Stimulated activated CD4-positive, alpha-beta T cell treated with anti-CD3 and anti-CD28 coated beads, Interleukin-1b, Interleukin-23, amount 100 ng/mL, for 48 hours (primary cell): ENCODE results near the gene ATXN2L.
"Not testable (repeated sequence)": the region's sequence is repeated elsewhere in the genome, so short reads cannot be mapped to it uniquely, and the experiment has no call there.

Experiments used
- DNase-seq: peaks from one replicate; pipeline ENCODE4 v3.0.0-alpha.2; 2020

The ATXN2L gene

GRCh38 chr16:28837672-28838557 is 15.1 kb downstream of the ATXN2L start:
- DNase-seq, result no peak

DNA sequence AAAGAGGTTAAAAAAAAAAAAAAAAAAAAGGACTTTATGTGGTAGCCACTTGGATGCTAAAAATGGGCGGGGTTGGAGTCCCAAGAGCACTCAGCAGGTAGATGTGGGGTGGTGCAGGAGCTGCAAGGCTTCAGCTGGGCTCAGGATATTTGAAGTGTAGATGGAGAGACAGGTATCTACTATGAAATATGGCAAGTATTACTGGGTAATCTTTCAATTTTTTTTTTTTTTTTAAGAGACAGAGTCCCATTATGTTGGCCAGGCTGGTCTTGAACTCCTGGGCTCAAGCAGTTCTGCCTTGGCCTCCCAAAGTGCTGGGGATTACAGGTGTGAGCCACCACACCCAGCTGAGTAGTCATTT is 15.7 kb downstream of the ATXN2L start:
- no peak for DNase-seq

GRCh38 chr16:28839004-28839639 is 16.3 kb downstream of the ATXN2L start:
- DNase-seq, result no peak

- no peak for DNase-seq
Measured at GRCh38 chr16:28839899-28840298, 17.1 kb downstream of the ATXN2L start.

DNA sequence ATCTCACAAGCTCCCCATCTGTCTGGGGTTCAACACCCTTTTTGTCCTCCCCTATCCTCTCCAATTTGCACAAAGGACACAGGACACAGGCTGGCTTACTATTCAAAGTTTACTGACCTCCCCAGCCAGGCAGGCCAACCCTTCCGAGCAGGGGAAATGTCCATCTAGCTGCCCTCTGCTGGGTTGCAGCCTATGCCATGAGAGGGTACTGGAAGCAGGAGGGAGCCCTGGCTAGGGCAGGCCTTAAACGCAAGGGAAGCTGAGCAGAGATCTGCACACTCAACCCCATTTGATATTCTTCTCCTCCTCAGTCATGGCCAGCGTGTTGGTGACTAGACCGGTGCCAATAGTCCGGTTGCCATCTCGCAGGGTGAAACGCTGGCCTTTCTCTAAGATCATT is 19.9 kb downstream of the ATXN2L start:
- DNase-seq, result no peak

DNA sequence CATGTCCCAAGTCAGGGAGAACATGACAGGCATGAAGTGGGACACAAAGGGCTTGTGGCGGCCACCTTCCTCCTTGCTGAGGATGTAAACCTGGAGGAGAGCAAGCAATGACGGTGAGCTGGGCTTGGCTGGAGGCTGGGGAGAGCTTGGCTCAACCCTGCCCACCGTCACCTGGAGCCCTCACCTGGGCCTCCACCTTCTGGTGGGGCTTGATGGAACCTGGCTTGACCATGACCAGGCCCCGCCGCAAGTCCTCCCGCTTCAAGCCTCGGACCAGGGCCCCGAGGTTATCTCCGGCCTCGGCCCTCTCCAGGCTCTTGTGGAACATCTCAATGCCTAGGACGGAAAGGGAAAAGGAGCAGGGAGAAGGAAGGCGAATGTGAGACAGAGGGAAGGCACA is 21.0 kb downstream of the ATXN2L start:
- no peak for DNase-seq

DNA sequence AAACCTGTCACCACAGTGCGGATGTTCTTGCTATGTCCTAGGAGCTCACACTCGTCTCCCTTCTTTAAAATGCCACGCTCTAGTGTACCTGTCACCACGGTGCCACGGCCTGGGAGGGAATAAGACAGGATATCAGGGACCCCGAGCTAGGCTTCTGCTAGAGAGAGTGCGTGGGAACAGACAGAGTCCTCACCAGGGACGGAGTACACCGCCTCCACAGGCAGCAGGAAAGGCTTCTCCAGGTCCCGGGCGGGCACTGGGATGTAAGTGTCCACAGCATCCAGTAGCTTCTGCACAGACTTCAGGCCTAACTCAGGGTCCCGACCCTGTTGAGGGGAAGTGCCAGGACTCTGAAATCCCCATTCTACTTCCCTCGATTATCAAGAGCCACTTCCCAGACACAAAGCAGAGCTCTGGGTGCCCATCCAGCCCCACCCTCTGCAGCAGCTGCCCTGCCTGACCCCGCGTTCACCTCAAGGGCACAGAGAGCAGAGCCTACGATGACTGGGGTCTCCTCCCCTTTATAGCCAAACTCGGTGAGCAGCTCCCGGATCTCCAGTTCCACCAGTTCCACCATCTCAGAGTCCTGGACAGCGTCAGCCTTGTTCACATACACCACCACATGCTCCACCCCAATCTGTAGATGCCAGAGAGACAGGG is 21.6 kb downstream of the ATXN2L start:
- no peak for DNase-seq

- peak; percentile 39 for DNase-seq
Measured at GRCh38 chr16:28845293-28845692, 22.5 kb downstream of the ATXN2L start.

DNA sequence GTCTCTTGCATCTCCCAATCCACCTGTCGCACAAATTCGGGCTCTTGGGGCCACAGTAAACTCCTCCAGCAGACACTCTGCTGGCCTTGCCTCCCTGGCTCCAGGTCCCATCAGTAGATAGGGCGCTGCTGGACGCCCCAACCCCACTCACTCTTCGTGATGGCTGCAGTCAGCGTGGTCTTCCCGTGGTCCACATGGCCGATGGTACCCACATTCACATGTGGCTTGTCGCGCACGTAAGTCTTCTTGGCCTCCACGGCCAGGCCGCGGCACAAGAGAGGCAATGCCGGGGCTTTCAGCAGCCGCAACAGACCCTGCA is 22.9 kb downstream of the ATXN2L start:
- DNase-seq, result no peak

GRCh38 chr16:28846080-28846932 is 23.5 kb downstream of the ATXN2L start, which contains the start of gene TUFM:
TUFM (minus strand) TSS chr16:28846348; CDS start chr16:28846269, 79 bp downstream.
- DNase-seq, result peak; percentile 99

DNA sequence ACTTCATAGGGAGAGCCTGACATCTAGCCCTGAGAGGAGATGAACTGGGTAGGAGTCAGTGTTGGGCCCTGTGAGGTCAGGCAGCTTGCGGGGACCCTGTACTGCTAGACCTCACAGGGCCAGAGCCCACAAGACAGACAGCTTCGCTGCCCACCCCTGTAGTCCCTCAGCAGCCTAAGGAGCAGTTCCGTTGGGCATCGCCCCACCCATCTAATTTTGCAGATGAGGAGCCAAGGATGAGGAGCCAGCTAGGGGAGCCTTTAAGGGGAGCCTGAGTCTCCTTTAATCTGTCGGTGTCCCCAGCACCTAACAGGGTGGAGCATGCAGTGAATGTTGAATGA is 24.1 kb downstream of the ATXN2L start:
- DNase-seq, result no peak

DNA sequence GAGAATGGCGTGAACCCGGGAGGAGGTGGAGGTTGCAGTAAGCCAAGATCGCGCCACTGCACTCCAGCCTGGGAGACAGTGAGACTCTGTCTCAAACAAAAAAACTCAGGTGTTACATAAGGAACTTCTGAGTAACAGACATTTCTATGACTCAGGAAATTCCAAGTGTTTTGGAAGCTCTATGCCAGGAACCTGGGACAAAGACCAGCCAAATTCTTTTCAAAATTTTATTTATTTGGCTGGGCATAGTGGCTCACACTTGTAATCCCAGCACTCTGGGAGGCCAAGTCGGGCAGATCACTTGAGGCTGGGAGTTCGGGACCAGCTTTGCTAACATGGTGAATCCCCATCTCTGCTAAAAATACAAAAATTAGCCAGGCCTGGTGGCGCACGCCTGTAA is 35.6 kb downstream of the ATXN2L start:
- no peak for DNase-seq

- DNase-seq, result no peak
Measured at GRCh38 chr16:28859326-28859725, 36.5 kb downstream of the ATXN2L start.

GRCh38 chr16:28863929-28864793 is 41.4 kb downstream of the ATXN2L start:
- DNase-seq, result no peak

- no peak for DNase-seq
Measured at GRCh38 chr16:28865001-28865688, 42.3 kb downstream of the ATXN2L start.

DNA sequence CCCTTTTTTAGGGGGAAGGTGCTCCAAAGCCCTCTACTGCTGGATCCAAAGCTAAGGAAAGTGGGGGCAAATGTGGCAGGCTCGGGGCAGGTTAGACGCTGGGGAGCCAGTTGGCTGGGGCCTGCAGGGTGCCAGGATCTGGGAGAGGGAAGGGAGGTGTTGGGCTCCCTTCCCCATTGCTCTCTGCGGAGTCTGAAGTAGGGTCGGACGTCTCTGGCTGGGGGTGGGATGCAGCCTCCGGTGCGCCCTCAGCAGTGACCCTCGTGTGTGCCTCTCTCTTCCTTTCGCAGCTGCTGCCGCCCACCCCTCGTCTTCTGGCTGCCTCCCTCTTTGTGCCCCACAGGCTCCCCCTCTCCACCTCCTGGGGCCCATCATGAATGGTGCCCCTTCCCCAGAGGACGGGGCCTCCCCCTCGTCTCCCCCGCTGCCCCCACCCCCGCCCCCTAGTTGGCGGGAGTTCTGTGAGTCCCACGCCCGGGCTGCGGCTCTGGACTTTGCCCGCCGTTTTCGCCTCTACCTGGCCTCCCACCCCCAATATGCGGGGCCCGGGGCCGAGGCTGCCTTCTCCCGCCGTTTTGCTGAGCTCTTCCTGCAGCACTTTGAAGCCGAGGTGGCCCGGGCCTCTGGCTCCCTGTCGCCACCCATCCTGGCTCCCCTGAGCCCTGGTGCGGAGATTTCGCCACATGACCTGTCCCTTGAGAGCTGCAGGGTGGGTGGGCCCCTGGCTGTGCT is 43.1 kb downstream of the ATXN2L start:
- DNase-seq, result no peak

DNA sequence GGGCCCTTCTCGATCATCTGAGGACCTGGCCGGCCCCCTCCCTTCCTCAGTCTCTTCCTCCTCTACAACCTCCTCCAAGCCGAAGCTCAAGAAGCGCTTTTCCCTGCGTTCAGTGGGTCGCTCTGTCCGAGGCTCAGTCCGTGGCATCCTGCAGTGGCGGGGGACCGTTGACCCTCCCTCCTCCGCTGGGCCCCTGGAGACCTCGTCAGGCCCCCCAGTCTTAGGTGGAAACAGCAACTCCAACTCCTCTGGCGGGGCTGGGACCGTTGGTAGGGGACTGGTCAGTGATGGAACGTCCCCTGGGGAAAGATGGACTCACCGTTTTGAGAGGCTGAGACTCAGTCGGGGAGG is 43.6 kb downstream of the ATXN2L start:
- no peak for DNase-seq

DNA sequence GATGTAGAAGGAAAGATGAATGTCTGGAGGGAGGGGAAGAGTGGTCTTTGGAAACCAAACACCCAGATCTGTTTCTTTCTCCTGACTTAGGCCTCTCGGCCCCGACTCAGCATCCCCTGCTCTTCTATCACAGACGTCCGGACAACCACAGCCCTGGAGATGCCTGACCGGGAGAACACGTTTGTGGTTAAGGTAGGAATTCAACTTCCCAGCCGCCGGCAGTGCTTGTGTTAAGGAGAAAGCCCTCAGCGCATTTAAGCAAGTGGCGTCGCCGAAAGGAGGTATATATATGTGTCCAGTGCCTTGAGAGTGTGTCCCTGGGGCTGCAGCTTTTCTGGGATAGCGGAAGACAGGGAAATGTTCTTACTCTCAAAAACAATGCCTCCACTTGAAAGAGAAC is 44.4 kb downstream of the ATXN2L start:
- no peak for DNase-seq

DNA sequence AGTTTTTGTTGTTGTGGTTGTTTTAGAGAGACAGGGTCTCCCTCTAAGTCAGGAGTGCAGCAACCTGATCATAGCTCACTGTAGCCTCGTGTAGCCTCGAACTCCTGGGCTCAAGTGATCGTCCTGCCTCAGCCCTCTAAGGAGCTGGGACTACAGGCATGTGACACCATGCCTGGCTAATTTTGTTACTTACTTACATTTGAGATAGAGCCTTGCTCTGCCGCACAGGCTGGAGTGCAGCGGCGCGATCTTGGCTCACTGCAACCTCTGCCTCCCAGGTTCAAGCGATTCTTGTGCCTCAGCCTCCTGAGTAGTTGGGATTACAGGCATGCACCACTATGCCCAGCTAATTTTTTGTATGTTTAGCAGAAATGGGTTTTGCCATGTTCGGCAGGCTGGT is 44.8 kb downstream of the ATXN2L start:
- DNase-seq, result not testable (repeated sequence)

GRCh38 chr16:28869201-28869600 is 46.4 kb downstream of the ATXN2L start:
- DNase-seq, result no peak

DNA sequence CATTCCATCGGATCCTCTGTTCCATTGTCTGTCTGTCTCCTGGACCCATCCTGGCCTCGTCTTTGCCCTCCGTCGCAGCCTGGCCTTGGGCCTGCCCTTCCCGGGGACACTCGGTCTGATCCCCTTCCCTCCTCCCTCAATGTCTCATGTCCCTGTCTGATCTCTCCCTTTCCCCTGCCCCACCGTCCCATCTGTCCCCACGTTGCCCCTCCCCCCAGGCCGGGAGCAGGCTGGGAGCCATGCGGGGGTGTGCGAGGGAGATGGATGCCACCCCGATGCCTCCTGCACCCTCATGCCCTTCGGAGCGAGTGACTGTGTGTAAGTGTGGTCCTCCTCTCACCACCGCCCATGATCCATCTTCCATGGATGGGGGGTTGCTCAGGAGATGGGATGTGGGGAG is 50.2 kb downstream of the ATXN2L start:
- DNase-seq, result no peak
